ENCODE data around the gene ARHGAP44.
A peak's percentile ranks its signal among the peaks of the same experiment; 100 is the strongest.

ARHGAP44 gene

DNA sequence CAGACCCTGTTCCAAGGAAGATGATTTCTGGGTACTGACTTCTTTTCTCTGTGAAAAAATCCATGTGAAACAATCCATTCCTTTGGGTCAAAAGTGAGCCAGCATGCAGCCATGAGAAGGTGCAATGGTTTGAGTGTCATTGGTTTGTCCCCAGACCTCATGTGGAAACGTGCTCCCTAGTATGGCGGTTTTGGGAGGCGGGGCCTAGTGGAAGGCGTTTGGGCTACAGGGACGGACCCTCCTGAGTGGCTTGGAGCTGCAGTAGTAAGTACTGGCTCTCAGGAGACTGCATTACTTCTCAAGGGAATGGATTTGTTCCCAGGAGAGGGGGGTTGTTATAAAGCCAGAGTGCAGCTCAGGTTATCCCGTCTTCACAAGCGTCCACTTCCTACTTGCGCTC is 209.2 kb downstream of the ARHGAP44 start:
- Mint-ChIP-seq H3K27me3 (ENCODE audit: low read depth) (no peaks in the 10 kb centered on the region), H3K36me3 (ENCODE audit: low read depth) (peaks cover 58% of the 10 kb centered on the region), H3K9me3 (no peaks in the 10 kb centered on the region), H3K4me1 (no peaks in the 10 kb centered on the region), H3K4me3 (no peak overlapping the region), H3K27ac (no peak overlapping the region)
- no peak for TF ChIP-seq CTCF (IDR thresholded peaks at IDR 0.05; ENCODE audit: unreplicated experiment in 3 of 3)

GRCh38 chr17:12998874-12999273 is 209.6 kb downstream of the ARHGAP44 start:
- H3K4me1 Mint-ChIP-seq = no peaks in the 10 kb centered on the region
- TF ChIP-seq CTCF (IDR thresholded peaks at IDR 0.05; ENCODE audit: unreplicated experiment in 3 of 3) = no peak
- no peaks in the 10 kb centered on the region for H3K27me3 Mint-ChIP-seq (ENCODE audit: low read depth)
- peaks cover 58% of the 10 kb centered on the region for H3K36me3 Mint-ChIP-seq (ENCODE audit: low read depth)
- no peak overlapping the region for H3K27ac Mint-ChIP-seq
- no peak overlapping the region for H3K4me3 Mint-ChIP-seq
- no peaks in the 10 kb centered on the region for H3K9me3 Mint-ChIP-seq

GRCh38 chr17:13000561-13000960 is 211.3 kb downstream of the ARHGAP44 start:
- no peak overlapping the region for H3K27ac Mint-ChIP-seq
- H3K4me1 Mint-ChIP-seq = no peaks in the 10 kb centered on the region
- no peak overlapping the region for H3K4me3 Mint-ChIP-seq
- no peaks in the 10 kb centered on the region for H3K27me3 Mint-ChIP-seq (ENCODE audit: low read depth)
- no peaks in the 10 kb centered on the region for H3K9me3 Mint-ChIP-seq
- TF ChIP-seq CTCF (IDR thresholded peaks at IDR 0.05; ENCODE audit: unreplicated experiment in 3 of 3) = no peak
- peaks cover 61% of the 10 kb centered on the region for H3K36me3 Mint-ChIP-seq (ENCODE audit: low read depth)

GRCh38 chr17:13001991-13002615 is 212.8 kb downstream of the ARHGAP44 start:
- Mint-ChIP-seq H3K27ac (no peak overlapping the region), H3K36me3 (ENCODE audit: low read depth) (peaks cover 48% of the 10 kb centered on the region), H3K4me1 (no peaks in the 10 kb centered on the region), H3K4me3 (no peak overlapping the region), H3K9me3 (no peaks in the 10 kb centered on the region), H3K27me3 (ENCODE audit: low read depth) (no peaks in the 10 kb centered on the region)
- TF ChIP-seq CTCF (IDR thresholded peaks at IDR 0.05; ENCODE audit: unreplicated experiment in 3 of 3) = no peak

DNA sequence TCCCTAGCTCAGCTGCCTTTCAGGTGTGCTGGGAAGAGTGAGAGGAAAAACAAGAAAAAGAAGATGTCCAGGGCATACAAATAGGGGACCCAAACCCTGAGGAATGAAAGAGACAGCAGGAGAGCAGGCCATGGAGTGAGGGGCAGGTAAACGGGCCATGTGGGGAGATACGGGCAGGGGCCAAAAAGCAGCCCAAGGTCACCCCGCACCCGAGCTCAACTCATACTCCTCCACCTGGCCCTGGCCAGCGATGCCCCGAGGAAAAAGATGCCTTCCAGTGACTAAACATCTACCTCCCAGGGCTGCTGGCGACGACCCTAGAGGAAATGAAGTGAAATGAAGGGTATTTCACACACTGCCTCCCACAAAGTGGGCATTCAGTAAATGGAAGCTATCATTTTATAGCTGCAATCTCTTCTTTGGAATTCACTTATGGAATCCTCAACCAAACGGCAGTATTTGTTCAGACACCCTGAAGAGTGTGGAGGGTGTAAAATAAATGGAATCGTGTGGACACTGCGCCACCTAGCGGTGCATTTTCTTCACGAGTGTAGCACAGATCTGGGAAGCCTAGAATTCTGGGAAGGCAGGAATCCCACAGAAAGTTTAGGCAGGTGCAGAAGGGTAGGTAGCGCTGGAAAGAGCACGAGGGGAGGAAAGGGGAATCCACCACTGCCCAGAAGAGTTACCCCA is 213.6 kb downstream of the ARHGAP44 start:
- H3K27me3 Mint-ChIP-seq (ENCODE audit: low read depth) = no peaks in the 10 kb centered on the region
- H3K36me3 Mint-ChIP-seq (ENCODE audit: low read depth) = peaks cover 48% of the 10 kb centered on the region
- no peaks in the 10 kb centered on the region for H3K9me3 Mint-ChIP-seq

More for the DNA sequence above, 213.6 kb downstream of the ARHGAP44 start:
- Mint-ChIP-seq H3K4me1 (no peaks in the 10 kb centered on the region), H3K4me3 (no peak overlapping the region), H3K27ac (no peak overlapping the region)
- peak; percentile 85 to 89 (median 87) for TF ChIP-seq CTCF (IDR thresholded peaks at IDR 0.05; ENCODE audit: unreplicated experiment in 3 of 3)

All from nephron (organoid).